CD8-positive, alpha-beta memory T cell (primary cell): ENCODE measurements around the gene PHLDB3. TPM values are rescaled to one million over a fixed set of nuclear protein-coding genes. Genes with fewer than 3 reads are reported as not detected.

Source experiments
- CTCF ChIA-PET: fragments of 350-600 bp; sonication (Branson Sonifier 250); formaldehyde crosslinking; loops from one replicate; lab custom pipeline; 2021; ENCODE audit warnings: antibody characterized with exemption; lab: Charles Lee
- POLR2A ChIA-PET: fragments of 350-600 bp; sonication (Branson Sonifier 250); formaldehyde crosslinking; loops from one replicate; lab custom pipeline; 2021; ENCODE audit warnings: antibody characterized with exemption; lab: Charles Lee
- DNase-seq, 5 donors: peaks; one replicate each; pipeline versions ENCODE4 v3.0.0 to v3.0.0-alpha.2; 2020 to 2022; ENCODE audit warnings: mixed read lengths in 1 of 5
- H3K27ac ChIP-seq: one replicate; pipeline ENCODE4 v1.7.0; 2013; ENCODE audit warnings: low read depth, mild to moderate bottlenecking, low read length, moderate library complexity
- H3K27me3 ChIP-seq: 2 replicates; pipeline ENCODE4 v1.7.0; 2013; ENCODE audit warnings: low read length, mild to moderate bottlenecking; ENCODE audit not compliant: insufficient read depth, poor library complexity, severe bottlenecking
- H3K36me3 ChIP-seq: 2 replicates; pipeline ENCODE4 v1.7.0; 2013; ENCODE audit warnings: mild to moderate bottlenecking, low read length, moderate library complexity; ENCODE audit not compliant: insufficient read depth
- H3K4me1 ChIP-seq: 2 replicates; pipeline ENCODE4 v1.7.0; 2013; ENCODE audit warnings: mild to moderate bottlenecking, low read length, moderate library complexity; ENCODE audit not compliant: insufficient read depth
- H3K4me3 ChIP-seq: 2 replicates; pipeline ENCODE4 v1.7.0; 2013; ENCODE audit warnings: mild to moderate bottlenecking, low read length
- H3K9me3 ChIP-seq: 2 replicates; pipeline ENCODE4 v1.7.0; 2013; ENCODE audit warnings: mild to moderate bottlenecking, low read length
- H3K27ac Mint-ChIP-seq, 8 donors: one replicate each; pipeline ENCODE4 v1.8.0; 2020 to 2021; ENCODE audit warnings: mixed read lengths in 8 of 8, mild to moderate bottlenecking in 6 of 8, inconsistent platforms in 3 of 8, moderate library complexity in 3 of 8
- H3K27me3 Mint-ChIP-seq, 2 donors: one replicate each; pipeline ENCODE4 v1.8.0; 2020 to 2021; ENCODE audit warnings: mixed read lengths in 2 of 2, mild to moderate bottlenecking in 1 of 2, moderate library complexity in 1 of 2
- H3K36me3 Mint-ChIP-seq, 3 donors: one replicate each; pipeline ENCODE4 v1.8.0; 2020 to 2021; ENCODE audit warnings: mixed read lengths in 3 of 3, inconsistent platforms in 1 of 3, mild to moderate bottlenecking in 1 of 3
- H3K4me1 Mint-ChIP-seq, 3 donors: one replicate each; pipeline ENCODE4 v1.8.0; 2020 to 2021; ENCODE audit warnings: mixed read lengths in 3 of 3, inconsistent platforms in 1 of 3, mild to moderate bottlenecking in 1 of 3
- H3K4me3 Mint-ChIP-seq, 7 donors: one replicate each; pipeline ENCODE4 v1.8.0; 2020 to 2021; ENCODE audit warnings: mixed read lengths in 7 of 7, mild to moderate bottlenecking in 6 of 7, moderate library complexity in 4 of 7, inconsistent platforms in 2 of 7
- H3K9me3 Mint-ChIP-seq, 5 donors: one replicate each; pipeline ENCODE4 v1.8.0; 2020 to 2022; ENCODE audit warnings: mixed read lengths in 5 of 5, mild to moderate bottlenecking in 3 of 5, moderate library complexity in 2 of 5, inconsistent platforms in 1 of 5
- polyA plus RNA-seq: library from polyadenylated mRNA; unstranded; fragments of 300-500 nt; fragmentation: Illumina TruSeq; gene quantifications from one replicate; pipeline ENCODE4 v1.2.3, GENCODE V29; 2021
- total RNA-seq, 2 experiments: library from RNA; stranded (reverse); gene quantifications; one replicate each; pipeline ENCODE4 v1.2.3, GENCODE V29; 2021

Gene PHLDB3
- total and polyA plus RNA-seq, 3 experiments from 2014 or later: 8.1 to 15.4 (median 13.5) TPM

DNA sequence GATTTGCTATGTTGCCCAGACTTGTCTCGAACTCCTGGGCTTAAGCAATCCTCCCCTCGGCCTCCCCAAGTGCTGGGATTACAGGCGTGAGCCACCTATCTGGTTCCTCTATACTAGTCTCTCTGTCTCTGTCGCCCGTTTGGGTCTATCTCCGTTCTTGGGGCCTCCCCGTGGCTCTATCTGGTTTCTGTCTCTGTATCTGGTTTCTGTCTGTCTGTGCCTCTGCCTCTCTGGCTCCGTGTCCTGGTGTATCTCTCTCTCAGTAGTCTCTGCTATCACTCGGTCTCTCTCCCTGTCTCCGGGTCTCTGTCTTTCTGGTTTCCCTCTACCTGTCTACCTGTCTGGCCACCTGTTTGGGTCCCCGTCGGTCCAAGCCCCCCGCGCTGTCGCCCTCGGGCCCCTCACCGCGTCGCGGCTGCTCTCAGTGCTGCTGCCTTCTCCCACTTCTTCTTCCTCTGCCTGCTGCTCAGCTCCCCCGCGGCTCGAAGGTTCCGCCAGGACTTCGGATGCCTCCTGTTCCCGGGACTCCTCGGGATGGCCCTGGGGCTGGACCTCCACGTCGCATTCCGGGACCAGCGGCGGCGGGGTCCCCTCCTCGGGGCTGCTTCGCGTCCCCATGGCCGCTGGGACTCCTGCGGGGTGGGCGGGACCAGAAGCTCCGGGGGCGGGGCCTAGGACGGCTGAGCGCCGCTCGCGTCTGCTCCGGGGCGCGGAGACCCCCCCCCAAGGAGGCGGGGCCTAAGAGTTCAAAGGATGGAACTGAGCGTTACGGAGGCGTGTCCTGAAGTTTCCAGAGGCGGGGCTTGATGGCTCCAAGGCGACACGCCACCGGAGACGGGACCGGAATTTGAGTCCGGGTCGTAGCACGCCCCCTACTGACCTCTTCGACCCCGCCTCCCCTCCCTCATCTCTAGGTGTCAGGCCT is 783 bp downstream of the PHLDB3 start:
- DNase-seq: peak; percentile 96 to 100 (median 99)
- H3K36me3 ChIP-seq: peaks cover 9% of the 10 kb centered on the region
- H3K27ac Mint-ChIP-seq: peak overlapping the region; percentile 88 to 100 (median 96)
- POLR2A ChIA-PET: interaction anchor here (0.7 to 2.4 kb wide), 7 partner anchors 14 to 165 kb away, joined by 3 to 35 read pairs (median 3); partner anchors contain the start of gene ZNF575
- no peaks in the 10 kb centered on the region for H3K9me3 ChIP-seq
- H3K4me1 ChIP-seq: peaks cover 17% of the 10 kb centered on the region
- H3K9me3 Mint-ChIP-seq: no peaks in the 10 kb centered on the region
- peaks cover 23 to 47% (median 32%) of the 10 kb centered on the region in 3 donors for H3K4me1 Mint-ChIP-seq
- peak overlapping the region; percentile 87 for H3K27ac ChIP-seq
- H3K27me3 ChIP-seq: no peaks in the 10 kb centered on the region
- H3K4me3 Mint-ChIP-seq: peak overlapping the region; percentile 89 to 95 (median 93)
- H3K36me3 Mint-ChIP-seq: peaks cover 0 to 40% (median 11%) of the 10 kb centered on the region in 3 donors
- peak overlapping the region; percentile 96 for H3K4me3 ChIP-seq
- CTCF ChIA-PET: interaction anchor here (0.9 to 2.7 kb wide), 9 partner anchors 16 to 91 kb away, joined by 3 to 14 read pairs (median 3); partner anchors contain the start of gene ZNF575
- H3K27me3 Mint-ChIP-seq: no peaks in the 10 kb centered on the region

DNA sequence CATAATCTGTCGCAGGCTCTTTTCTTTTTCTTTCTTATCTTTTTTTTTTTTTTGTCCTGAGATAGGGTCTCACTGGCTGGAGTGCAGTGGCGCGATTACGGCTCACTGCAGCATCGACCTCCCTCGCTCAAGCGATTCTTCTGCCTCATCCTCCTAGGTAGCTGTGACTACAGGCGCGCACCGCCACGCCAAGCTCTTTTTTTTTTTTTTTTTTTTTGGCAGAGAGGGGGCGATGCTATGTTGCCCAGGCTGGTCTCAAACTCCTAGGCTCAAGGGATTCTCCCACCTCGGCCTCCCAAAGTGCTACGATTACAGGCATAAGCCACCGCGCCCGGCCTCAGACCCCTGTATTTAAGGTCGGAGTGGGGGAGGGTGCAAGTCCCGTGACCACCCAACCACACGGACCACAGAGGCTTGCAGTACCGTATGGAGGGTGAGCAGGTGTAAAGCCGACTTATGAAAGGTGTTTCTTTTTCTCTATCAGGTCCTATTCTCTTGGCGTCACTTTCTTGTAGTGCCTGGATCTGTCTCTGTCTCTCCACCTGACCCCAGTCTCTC is 2.0 kb downstream of the PHLDB3 start:
- POLR2A ChIA-PET: interaction anchor here (1.2 kb wide), 1 partner anchor 39 kb away, joined by 4 read pairs; no protein-coding TSS in a partner anchor
- CTCF ChIA-PET: interaction anchor here (0.8 to 1.0 kb wide), 2 partner anchors 17 to 103 kb away, joined by 3 to 4 read pairs; no protein-coding TSS in a partner anchor
- peak overlapping the region in 7 of 8 donors; percentile 61 to 100 (median 93) for H3K27ac Mint-ChIP-seq

DNA sequence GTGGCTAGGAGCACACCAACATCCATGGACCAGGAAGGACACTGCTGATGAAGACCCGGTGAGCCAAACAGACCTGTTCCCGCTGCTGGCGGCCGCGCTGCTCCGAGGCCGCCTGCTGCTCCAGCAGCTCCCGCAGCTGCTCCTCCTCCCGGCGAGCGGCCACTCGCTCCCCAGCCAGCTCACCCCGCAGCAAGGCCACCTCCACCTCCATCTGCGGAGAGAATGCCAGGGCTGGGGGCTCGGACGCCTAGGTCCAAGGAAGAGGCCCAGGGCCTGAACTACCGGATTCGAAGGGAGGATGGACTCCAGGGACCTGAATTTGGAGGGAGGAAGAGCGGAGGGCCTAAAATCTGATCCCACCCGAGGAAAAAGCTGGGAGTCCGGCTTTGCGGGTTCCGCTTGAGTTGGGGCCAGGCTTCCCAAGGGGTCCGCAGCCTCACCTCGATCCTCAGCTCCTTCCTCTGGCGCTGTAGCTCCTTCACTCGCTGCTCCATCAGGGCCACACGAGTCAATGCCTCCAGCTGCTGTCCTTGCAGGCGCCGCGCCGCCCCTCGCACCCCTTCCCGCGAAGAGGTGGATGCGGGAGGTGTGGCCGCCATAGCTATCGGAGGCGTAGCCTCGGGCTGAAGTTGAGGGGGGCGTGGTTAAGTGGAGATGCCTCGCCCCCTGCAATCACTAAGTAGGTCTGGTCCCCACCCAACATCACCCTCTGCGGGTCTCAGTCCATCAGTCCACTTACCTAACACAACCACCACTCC is 2.7 kb downstream of the PHLDB3 start:
- Histone ChIP-seq H3K27ac (no peak overlapping the region), H3K4me1 (peaks cover 17% of the 10 kb centered on the region), H3K36me3 (peaks cover 3% of the 10 kb centered on the region), H3K4me3 (no peak overlapping the region), H3K27me3 (no peaks in the 10 kb centered on the region), H3K9me3 (no peaks in the 10 kb centered on the region)
- Mint-ChIP-seq H3K4me3 (peak overlapping the region in 2 of 7 donors; percentile 49 to 69), H3K36me3 (peaks cover 4 to 45% (median 14%) of the 10 kb centered on the region in 3 donors), H3K4me1 (peaks cover 23 to 47% (median 39%) of the 10 kb centered on the region in 3 donors), H3K27me3 (no peaks in the 10 kb centered on the region), H3K27ac (peak overlapping the region in 4 of 8 donors; percentile 14 to 98 (median 65)), H3K9me3 (no peaks in the 10 kb centered on the region)
- POLR2A ChIA-PET: interaction anchor here (1.2 kb wide), 1 partner anchor 38 kb away, joined by 4 read pairs; no protein-coding TSS in a partner anchor
- no peak for DNase-seq
- CTCF ChIA-PET: interaction anchor here (0.8 to 1.3 kb wide), 3 partner anchors 18 to 103 kb away, joined by 3 to 5 read pairs (median 4); no protein-coding TSS in a partner anchor

More for the DNA sequence above, 2.0 kb downstream of the PHLDB3 start:
- H3K4me3 Mint-ChIP-seq: peak overlapping the region in 6 of 7 donors; percentile 49 to 95 (median 91)
- Histone ChIP-seq H3K27me3 (no peaks in the 10 kb centered on the region), H3K27ac (no peak overlapping the region), H3K9me3 (no peaks in the 10 kb centered on the region), H3K4me3 (peak overlapping the region; percentile 96), H3K4me1 (peaks cover 17% of the 10 kb centered on the region), H3K36me3 (no peaks in the 10 kb centered on the region)
- H3K4me1 Mint-ChIP-seq: peaks cover 23 to 47% (median 39%) of the 10 kb centered on the region in 3 donors
- DNase-seq: no peak
- no peaks in the 10 kb centered on the region for H3K27me3 Mint-ChIP-seq
- H3K9me3 Mint-ChIP-seq: no peaks in the 10 kb centered on the region
- peaks cover 4 to 40% (median 13%) of the 10 kb centered on the region in 3 donors for H3K36me3 Mint-ChIP-seq

DNA sequence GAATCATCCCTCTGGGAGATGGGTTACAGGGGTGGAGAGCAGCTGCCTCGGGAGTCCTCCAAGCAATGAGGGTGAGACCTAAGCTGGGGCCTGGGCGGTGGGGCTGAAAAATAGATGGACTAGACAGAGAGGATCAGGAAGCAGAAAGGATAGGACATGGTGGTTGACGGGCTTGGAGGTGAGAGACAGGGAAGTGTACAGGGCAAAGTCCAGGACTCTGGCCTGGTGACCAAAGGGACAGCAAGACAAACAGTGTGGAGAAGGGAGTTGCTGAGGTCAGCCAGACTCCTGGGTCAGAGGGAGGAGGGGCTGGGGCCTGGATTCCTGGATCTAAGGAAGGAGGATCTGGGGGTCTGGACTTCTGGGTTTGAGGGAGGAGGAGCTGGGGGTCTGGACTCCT is 5.5 kb downstream of the PHLDB3 start:
- Histone ChIP-seq H3K36me3 (peaks cover 10% of the 10 kb centered on the region), H3K27me3 (no peaks in the 10 kb centered on the region), H3K27ac (no peak overlapping the region), H3K4me1 (peaks cover 10% of the 10 kb centered on the region), H3K9me3 (no peaks in the 10 kb centered on the region), H3K4me3 (no peak overlapping the region)
- Mint-ChIP-seq H3K9me3 (no peaks in the 10 kb centered on the region), H3K27me3 (no peaks in the 10 kb centered on the region), H3K4me3 (no peak overlapping the region), H3K36me3 (peaks cover 6 to 60% (median 20%) of the 10 kb centered on the region in 3 donors), H3K27ac (peak overlapping the region in 4 of 8 donors; percentile 58 to 89 (median 74)), H3K4me1 (peaks cover 14 to 32% (median 31%) of the 10 kb centered on the region in 3 donors)
- no peak for DNase-seq
- ChIA-PET CTCF (interaction anchor here (1.3 to 1.8 kb wide), 2 partner anchors 20 to 96 kb away, joined by 3 to 4 read pairs; no protein-coding TSS in a partner anchor), POLR2A (no interaction called here)

DNA sequence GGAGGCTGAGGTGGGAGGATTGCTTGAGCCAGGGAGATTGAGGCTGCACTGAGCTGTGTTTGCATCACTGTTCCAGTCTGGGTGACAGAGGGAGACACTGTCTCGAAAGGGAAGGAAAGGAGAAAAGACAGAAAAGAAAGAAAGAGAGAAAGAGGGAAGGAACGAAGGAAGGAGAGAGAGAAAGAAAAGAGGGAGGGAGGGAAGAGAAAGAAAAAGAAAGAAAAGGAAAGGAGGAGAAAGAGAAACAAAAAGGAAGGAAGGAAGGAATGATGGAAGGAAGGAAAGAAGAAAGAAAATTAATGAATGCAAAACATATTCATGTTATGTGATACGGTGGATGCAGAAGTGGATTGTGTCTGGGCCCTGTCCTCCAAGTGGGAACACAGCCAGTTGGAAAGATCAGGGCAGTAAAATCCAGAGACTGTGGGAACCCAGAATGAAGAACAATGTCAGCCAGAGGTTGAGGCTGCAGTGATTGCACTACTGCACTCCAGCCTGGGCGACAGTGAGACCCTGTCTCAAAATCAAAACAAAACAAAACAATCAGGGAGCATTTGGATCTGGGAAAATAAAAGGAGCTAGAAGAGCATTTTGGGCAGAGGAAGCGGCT is 6.2 kb downstream of the PHLDB3 start:
- Mint-ChIP-seq H3K27me3 (no peaks in the 10 kb centered on the region), H3K4me1 (peaks cover 12 to 26% (median 23%) of the 10 kb centered on the region in 3 donors), H3K27ac (peak overlapping the region in 7 of 8 donors; percentile 8 to 92 (median 81)), H3K4me3 (no peak overlapping the region), H3K9me3 (no peaks in the 10 kb centered on the region), H3K36me3 (peaks cover 6 to 57% (median 20%) of the 10 kb centered on the region in 3 donors)
- no peak for DNase-seq
- CTCF ChIA-PET: interaction anchor here (1.3 to 1.8 kb wide), 2 partner anchors 21 to 96 kb away, joined by 3 to 4 read pairs; no protein-coding TSS in a partner anchor
- H3K36me3 ChIP-seq: peaks cover 10% of the 10 kb centered on the region
- peaks cover 9% of the 10 kb centered on the region for H3K4me1 ChIP-seq
- H3K9me3 ChIP-seq: no peaks in the 10 kb centered on the region
- H3K27me3 ChIP-seq: no peaks in the 10 kb centered on the region
- H3K4me3 ChIP-seq: no peak overlapping the region
- POLR2A ChIA-PET: no interaction called here
- no peak overlapping the region for H3K27ac ChIP-seq

DNA sequence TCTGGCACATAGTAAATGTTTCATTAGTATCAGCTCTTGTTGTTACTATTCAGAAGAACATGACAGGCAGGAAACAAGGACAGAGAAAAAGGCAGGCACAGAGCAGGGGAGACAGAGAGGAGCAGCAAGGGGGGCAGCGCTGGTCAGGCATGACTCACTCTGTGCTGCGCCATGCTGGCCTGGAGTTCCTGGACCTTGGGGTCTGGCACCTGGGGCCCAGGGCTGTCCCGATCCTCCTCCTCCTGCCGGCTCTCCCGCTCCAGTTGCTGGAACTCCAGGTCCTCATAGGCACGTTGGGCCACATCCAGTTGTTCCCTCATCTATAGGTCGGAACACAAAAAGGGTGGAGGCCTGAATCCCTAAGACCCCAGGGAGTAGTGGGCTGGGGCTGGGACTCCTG is 7.6 kb downstream of the PHLDB3 start:
- Mint-ChIP-seq H3K27ac (peak overlapping the region in 1 of 8 donors; percentile 3), H3K27me3 (no peaks in the 10 kb centered on the region)
- POLR2A ChIA-PET: no interaction called here

DNA sequence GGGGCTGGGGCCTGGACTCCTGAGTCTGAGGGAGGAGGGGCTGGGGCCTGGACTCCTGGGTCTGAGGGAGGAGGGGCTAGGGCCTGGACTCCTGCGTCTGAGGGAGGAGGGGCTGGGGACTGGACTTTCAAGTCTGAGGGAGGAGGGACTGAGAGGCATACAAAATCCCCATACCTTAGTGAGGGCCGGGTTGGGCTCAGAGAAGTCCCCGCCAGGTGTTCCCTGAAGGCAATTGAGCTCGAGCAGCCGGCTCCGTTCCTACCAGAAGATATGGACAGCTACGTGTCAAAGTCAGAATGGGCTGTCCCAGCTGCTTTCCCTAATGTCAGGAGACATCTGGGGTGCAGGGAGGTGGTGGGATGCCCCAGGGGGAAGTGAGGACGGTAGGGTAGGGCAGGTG is 9.5 kb downstream of the PHLDB3 start:
- Histone ChIP-seq H3K9me3 (no peaks in the 10 kb centered on the region), H3K4me3 (no peak overlapping the region), H3K27me3 (no peaks in the 10 kb centered on the region), H3K27ac (no peak overlapping the region), H3K4me1 (no peaks in the 10 kb centered on the region), H3K36me3 (peaks cover 10% of the 10 kb centered on the region)
- Mint-ChIP-seq H3K4me3 (no peak overlapping the region), H3K9me3 (no peaks in the 10 kb centered on the region), H3K4me1 (peaks cover 0 to 8% (median 7%) of the 10 kb centered on the region in 3 donors), H3K36me3 (peaks cover 6 to 48% (median 16%) of the 10 kb centered on the region in 3 donors), H3K27me3 (no peaks in the 10 kb centered on the region), H3K27ac (no peak overlapping the region)
- ChIA-PET POLR2A (no interaction called here), CTCF (no interaction called here)
- DNase-seq: no peak

More for the DNA sequence above, 7.6 kb downstream of the PHLDB3 start:
- Mint-ChIP-seq H3K36me3 (peaks cover 6 to 52% (median 20%) of the 10 kb centered on the region in 3 donors), H3K4me3 (no peak overlapping the region), H3K4me1 (peaks cover 3 to 16% (median 13%) of the 10 kb centered on the region in 3 donors), H3K9me3 (no peaks in the 10 kb centered on the region)
- Histone ChIP-seq H3K36me3 (peaks cover 10% of the 10 kb centered on the region), H3K4me1 (no peaks in the 10 kb centered on the region), H3K27ac (no peak overlapping the region), H3K9me3 (no peaks in the 10 kb centered on the region), H3K4me3 (no peak overlapping the region), H3K27me3 (no peaks in the 10 kb centered on the region)
- DNase-seq: no peak
- CTCF ChIA-PET: no interaction called here
